SKM-1 treated with dmso at 0.1 percent for 144 hours (cell line): ENCODE data around the gene ROR2.

Experiments used
- DNase-seq: peaks from one replicate; lab custom pipeline; 2025; ENCODE audit not compliant: unreplicated experiment; lab: John Stamatoyannopoulos, UW

ROR2 gene

GRCh38 chr9:91843623-91844148 lies 106.3 kb downstream of the ROR2 start:
- no peak for DNase-seq

DNA sequence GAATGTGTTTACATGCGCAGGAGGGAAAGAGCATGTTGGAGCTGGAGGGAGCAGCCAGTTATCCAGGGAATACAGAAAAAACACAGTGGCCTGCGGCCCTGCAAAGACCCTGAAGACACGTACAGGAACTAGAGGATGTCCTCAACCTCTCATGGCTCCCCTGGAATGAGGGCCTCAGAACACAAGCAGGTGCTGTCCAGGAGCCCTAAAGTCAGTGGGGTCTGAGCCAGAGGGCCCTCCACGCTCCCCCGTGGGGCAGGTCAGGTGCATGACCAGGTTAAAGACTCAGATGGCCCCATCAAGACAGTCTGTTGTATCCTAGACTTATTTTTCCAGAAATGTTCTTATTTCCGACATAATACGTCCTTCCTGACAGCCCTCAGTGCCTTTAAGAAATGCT lies 106.9 kb downstream of the ROR2 start:
- no peak for DNase-seq

DNA sequence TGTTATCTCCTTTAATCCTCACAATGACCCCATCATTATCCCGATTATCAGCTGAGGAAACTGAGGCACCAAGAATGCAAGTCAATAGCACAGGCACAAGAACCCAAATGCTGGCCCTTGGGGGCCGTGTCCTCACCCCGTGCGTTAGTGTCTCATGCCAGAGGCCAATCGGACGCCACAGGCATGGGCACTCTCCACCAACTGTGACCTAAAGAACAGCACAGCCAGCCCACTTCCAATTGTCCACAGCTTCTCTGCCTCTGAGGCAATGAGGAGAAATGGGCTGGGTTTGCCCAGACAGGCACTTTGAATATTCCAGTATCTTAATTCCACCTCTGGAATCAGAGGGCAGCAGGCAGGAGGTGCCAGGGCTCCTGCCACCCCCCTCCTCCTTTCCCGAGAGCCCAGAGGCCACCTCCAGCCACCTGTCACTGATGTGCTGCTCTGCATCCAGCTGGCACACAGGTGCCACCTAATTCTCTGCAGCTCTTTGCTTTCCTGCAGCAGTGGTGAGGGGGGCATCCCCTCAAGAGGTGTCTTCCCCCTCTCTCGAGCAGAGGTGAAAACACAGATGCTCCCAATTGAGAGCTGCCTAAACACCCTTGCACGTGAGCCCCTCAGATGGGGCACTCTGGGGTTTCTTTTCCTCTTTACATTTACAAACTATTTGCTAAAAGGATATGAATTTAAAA lies 107.5 kb downstream of the ROR2 start:
- no peak for DNase-seq

GRCh38 chr9:91841591-91841990 lies 108.4 kb downstream of the ROR2 start:
- no peak for DNase-seq

DNA sequence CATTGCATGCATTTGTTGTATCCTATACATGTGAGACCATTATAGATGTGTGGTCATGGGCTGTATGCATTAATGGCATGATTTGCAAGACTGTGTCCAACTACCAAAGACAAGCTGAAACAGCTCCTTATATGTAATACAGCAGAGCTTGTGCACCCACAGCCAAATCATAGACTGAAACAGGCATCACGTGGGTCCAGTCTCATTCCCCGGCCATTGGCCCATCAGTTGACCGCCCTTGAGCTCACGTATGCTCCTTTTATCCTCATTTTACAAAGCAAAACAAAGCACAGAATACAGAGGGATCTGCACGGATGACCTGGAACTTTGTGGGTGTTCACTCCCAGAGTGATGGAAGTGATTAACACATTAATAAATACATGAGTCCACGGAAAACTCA lies 109.1 kb downstream of the ROR2 start:
- DNase-seq = no peak

- DNase-seq = no peak
Measured at GRCh38 chr9:91840469-91840868, 109.6 kb downstream of the ROR2 start.

- no peak for DNase-seq
Measured at GRCh38 chr9:91839926-91840465, 110.0 kb downstream of the ROR2 start.

- no peak for DNase-seq
Measured at GRCh38 chr9:91837981-91838731, 111.9 kb downstream of the ROR2 start.

DNA sequence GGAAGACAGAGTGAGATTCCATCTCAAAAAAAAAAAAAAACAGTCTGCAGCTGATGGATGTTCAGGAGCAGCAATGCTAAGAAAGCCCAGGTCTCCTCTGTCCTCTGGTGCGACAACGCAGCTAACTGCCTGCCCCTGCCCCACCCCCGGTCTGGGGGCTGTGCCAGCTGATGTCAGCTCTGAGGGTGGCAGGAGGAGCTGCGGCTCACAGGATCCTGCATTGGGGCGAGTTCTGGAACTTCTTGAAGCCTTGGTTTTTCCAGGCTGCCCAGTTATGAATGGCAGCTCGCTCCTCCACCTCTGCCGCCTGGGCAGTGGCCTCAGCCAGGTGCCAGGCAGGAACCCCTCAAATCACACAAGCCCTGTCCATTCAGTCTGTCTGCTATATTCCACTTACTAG lies 113.5 kb downstream of the ROR2 start:
- DNase-seq = no peak

GRCh38 chr9:91835632-91836031 lies 114.4 kb downstream of the ROR2 start:
- DNase-seq = no peak

GRCh38 chr9:91835216-91835615 lies 114.8 kb downstream of the ROR2 start:
- DNase-seq = no peak

- no peak for DNase-seq
Measured at GRCh38 chr9:91834740-91835139, 115.3 kb downstream of the ROR2 start.

- DNase-seq = no peak
Measured at GRCh38 chr9:91833878-91834255, 116.2 kb downstream of the ROR2 start.

DNA sequence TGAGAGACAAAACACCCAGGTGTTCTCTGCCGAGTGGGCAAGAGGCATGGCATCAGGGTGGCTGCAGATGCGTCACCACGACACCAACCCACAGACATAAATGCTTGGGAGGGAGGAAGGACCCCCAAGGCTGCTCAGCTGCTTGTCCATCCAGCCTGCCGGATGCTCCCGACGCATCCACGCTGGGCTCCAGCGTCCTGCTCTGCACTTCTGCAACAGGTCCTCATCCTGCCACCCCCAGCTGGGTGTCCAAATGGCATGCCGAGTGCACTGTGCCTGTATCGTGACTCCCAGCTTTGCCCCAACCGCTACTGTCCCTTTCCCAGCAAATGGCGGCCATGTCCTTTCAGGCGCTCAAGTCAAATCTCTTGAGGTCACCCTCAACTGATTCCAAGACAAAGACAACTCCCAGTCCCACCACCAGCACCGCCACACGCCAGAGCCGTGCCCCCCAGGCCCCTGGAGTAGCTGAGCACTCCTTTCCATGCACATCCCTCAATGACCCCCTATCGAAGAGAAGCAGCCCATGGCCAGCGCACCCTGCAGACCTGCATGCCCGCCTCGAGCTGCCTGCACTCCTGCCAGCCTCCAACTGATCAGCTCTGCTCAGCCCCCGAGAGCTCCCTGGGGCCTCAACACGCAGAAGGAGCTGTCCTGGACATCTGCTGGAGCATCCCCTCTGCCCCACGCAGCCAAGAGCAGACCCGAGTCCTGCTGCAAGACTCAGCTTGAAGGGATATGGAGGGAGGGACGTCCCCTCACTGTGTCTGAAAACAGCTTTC lies 116.7 kb downstream of the ROR2 start:
- DNase-seq = no peak

DNA sequence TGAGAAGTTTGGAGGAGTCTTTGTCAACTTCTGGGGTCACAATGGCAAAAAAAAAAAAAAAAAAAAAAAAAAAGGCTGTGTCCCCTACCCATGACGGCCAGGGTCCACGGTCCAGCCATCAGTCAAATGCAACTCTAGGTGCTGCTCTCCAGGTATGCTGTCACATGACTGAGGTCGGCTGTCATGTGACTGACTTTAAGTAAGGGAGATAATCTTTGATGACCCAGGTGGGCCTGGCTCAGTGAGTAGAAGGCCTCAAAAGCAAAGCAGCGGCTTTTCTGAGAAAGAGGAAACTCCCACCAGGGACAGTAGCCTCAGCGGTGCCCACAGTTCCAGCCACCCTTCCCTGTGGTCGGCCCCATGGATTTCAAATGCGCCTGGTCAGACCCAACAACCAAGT lies 117.7 kb downstream of the ROR2 start:
- no peak for DNase-seq

GRCh38 chr9:91825866-91826265 lies 124.2 kb downstream of the ROR2 start:
- DNase-seq = no peak

DNA sequence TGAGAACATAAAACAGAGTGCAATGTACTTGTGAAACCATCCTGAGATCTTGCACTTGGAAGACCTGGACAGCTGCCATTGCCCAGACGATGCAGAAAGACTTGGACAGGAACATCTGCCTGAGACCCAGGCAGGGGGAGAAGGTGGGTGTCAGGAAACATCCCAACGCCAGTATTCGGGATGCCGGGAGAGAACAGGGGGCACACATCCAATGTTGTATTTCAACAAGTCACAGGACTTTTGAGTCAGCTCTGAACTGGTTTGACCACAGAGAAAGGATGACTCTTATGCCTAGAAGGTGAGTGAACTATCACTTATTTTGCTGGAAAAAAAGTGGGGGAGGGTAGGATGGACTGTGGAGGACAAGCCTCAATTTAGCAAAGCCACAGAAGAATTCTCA lies 124.6 kb downstream of the ROR2 start:
- no peak for DNase-seq

- DNase-seq = no peak
Measured at GRCh38 chr9:91824601-91825305, 125.3 kb downstream of the ROR2 start.

DNA sequence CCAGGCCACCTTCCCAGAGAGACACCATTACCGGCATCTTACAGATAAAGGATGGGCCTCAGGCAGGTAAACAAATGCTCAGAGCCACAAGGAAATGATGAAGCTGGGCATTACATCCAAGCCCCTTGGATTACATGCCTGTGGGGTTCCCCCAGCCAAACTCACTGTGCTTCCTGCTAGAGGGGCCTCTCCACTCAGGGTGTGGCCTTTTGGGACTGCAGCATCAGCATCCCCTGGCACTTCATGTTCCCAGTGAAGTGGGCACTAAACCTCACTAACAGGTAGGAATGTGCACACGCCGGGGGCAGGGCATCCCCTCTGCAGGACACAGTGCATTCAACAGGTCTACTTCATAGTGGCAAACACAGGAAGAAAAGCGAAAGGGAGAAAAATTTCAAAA lies 125.9 kb downstream of the ROR2 start:
- DNase-seq = no peak

DNA sequence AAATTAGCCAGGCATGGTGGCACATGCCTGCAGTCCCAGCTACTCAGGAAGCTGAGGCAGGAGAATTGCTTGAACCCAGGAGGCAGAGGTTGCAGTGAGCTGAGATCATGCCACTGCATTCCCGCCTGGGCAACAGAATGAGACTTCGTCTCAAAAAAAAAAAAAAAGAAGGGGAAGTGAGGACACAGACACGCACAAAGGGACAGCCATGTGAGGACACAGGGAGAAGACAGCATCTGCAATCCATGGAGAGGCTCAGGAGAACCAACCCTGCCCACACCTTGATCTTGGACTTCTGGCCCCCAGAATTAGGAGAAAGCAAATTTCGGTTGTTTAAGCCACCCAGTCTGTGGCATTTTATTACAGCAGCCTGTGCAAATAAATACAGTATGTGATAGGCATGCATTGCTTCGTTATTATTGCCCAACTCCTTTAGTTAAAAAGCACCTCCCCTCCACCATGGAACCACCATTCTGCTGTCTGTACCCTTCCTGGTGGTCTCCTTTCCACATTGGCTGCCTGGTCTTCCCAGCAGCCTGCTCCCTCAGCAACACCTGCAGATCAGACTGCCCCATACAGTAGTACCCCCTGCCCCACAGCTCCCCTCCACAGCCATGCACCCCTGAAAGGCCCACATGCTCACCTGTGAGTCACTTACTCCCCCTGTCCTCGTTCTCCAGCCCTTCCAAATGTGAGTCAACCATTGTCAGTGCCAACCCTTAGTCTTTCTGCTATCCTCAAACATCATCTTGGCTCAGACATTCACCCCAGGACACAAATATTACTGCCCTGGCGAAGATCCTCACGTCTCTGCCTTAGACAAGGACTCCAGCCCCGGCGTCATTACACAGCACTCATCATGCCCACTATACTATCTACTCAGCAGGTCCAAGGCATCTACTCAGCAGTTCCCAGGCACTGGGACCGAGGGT lies 128.8 kb downstream of the ROR2 start:
- no peak for DNase-seq
